Keratinocyte (primary cell): ENCODE measurements around the gene APP. TPM values are rescaled to one million over a fixed set of nuclear protein-coding genes. Genes with fewer than 3 reads are reported as not detected.
"Not testable (repeated sequence)": the region's sequence is repeated elsewhere in the genome, so short reads cannot be mapped to it uniquely, and the experiment has no call there.

Experiments used
- DNase-seq: peaks from one replicate; pipeline ENCODE4 v3.0.0-alpha.2; 2011; ENCODE audit warnings: low read depth, missing footprints, low spot score
- FAIRE-seq: peaks from 2 replicates; lab custom pipeline; 2011; peaks lifted over from hg19 to GRCh38; lab: Jason Lieb, UNC
- H2AFZ ChIP-seq: 2 replicates; pipeline ENCODE4 v1.6.0; 2012; ENCODE audit warnings: low read length, control low read depth, inconsistent platforms; ENCODE audit not compliant: control insufficient read depth
- H3K27ac ChIP-seq: 2 replicates; pipeline ENCODE4 v1.5.1; 2011; ENCODE audit warnings: low read length; ENCODE audit not compliant: control insufficient read depth, insufficient read depth
- H3K27me3 ChIP-seq: 3 replicates; pipeline ENCODE4 v1.6.0; 2011; ENCODE audit warnings: low read length; ENCODE audit not compliant: control insufficient read depth, insufficient read depth; ENCODE audit errors: extremely low read depth
- H3K36me3 ChIP-seq, 2 experiments: 2 replicates in 1 of 2; 3 replicates in 1 of 2; pipeline ENCODE4 v1.5.1; 2011; ENCODE audit warnings: low read length in 2 of 2, mild to moderate bottlenecking in 1 of 2; ENCODE audit not compliant: control insufficient read depth in 2 of 2, insufficient read depth in 2 of 2; ENCODE audit errors: extremely low read depth in 1 of 2
- H3K4me1 ChIP-seq: 3 replicates; pipeline ENCODE4 v1.5.1; 2011; ENCODE audit warnings: low read length; ENCODE audit not compliant: control insufficient read depth, insufficient read depth; ENCODE audit errors: extremely low read depth
- H3K4me2 ChIP-seq: 3 replicates; pipeline ENCODE4 v1.6.0; 2011; ENCODE audit warnings: low read depth, low read length; ENCODE audit not compliant: control insufficient read depth, insufficient read depth; ENCODE audit errors: extremely low read depth
- H3K4me3 ChIP-seq, 3 experiments: fragments of 200-600 bp in 1 of 3; sonication (generic) in 1 of 3; 2 replicates in 2 of 3; 3 replicates in 1 of 3; pipeline ENCODE4 v1.5.1; 2011 to 2016; ENCODE audit warnings: low read length in 3 of 3, mild to moderate bottlenecking in 3 of 3, control low read depth in 2 of 3, inconsistent platforms in 1 of 3, low read depth in 1 of 3, mixed read lengths in 1 of 3, mixed run types in 1 of 3, moderate library complexity in 1 of 3; ENCODE audit not compliant: control insufficient read depth in 2 of 3, insufficient read depth in 2 of 3; ENCODE audit errors: extremely low read depth in 1 of 3
- H3K79me2 ChIP-seq: 2 replicates; pipeline ENCODE4 v1.6.0; 2012; ENCODE audit warnings: low read length; ENCODE audit not compliant: control insufficient read depth, insufficient read depth
- H3K9ac ChIP-seq: 3 replicates; pipeline ENCODE4 v1.6.0; 2011; ENCODE audit warnings: low read length; ENCODE audit not compliant: control insufficient read depth, insufficient read depth; ENCODE audit errors: extremely low read depth
- H3K9me1 ChIP-seq: 3 replicates; pipeline ENCODE4 v1.6.0; 2011; ENCODE audit warnings: low read length; ENCODE audit not compliant: control insufficient read depth, insufficient read depth; ENCODE audit errors: extremely low read depth
- H3K9me3 ChIP-seq: 2 replicates; pipeline ENCODE4 v1.5.1; 2012; ENCODE audit warnings: low read depth, low read length; ENCODE audit not compliant: control insufficient read depth
- H4K20me1 ChIP-seq: 3 replicates; pipeline ENCODE4 v1.6.0; 2011; ENCODE audit warnings: low read length; ENCODE audit not compliant: control insufficient read depth, insufficient read depth; ENCODE audit errors: extremely low read depth
- EZH2 ChIP-seq: IDR thresholded peaks from one replicate; pipeline ENCODE4 v1.6.1; 2012; ENCODE audit warnings: inconsistent platforms, mild to moderate bottlenecking, low read length, moderate library complexity
- dilution Hi-C: fragments of 300-500 bp; cut with MboI; formaldehyde crosslinking; loops from one replicate; pipeline ENCODE4 v1.7.0; 2020; ENCODE audit warnings: low sequenced_read_pairs; ENCODE audit not compliant: extremely low pct_ligation_motif_present
- polyA plus RNA-seq, 5 experiments: library from polyadenylated mRNA; depleted of rRNA in 3 of 5; stranded (reverse) in 3 of 5; stranded (forward) in 1 of 5; unstranded in 1 of 5; fragments of >200 nt; gene quantifications; 1 replicate in 1 of 5; 2 replicates in 3 of 5; 3 replicates in 1 of 5; pipeline versions ENCODE4 v1.2.1 to v1.2.3, GENCODE V29; 2011 to 2012; ENCODE audit warnings: missing spikeins in 2 of 5, low read depth in 1 of 5, low replicate concordance in 1 of 5
- TF ChIP-seq, protein P1 (sequence below), 3 experiments: IDR thresholded peaks in 1 of 3; conservative IDR thresholded peaks in 1 of 3; optimal IDR thresholded peaks in 1 of 3; 2 replicates in 2 of 3; 3 replicates in 1 of 3; pipeline versions ENCODE3 to v1.5.1; 2011; ENCODE audit warnings: low read length in 3 of 3, mild to moderate bottlenecking in 3 of 3, moderate library complexity in 2 of 3, control low read depth in 1 of 3, inconsistent platforms in 1 of 3; ENCODE audit not compliant: insufficient read depth in 2 of 3; ENCODE audit errors: extremely low read depth in 1 of 3

Gene APP
- polyA plus RNA-seq, 1 donor (not counting 4 experiments of a cell fraction or from before 2014, with no cell fraction given) = 1,015 TPM

- H3K4me1 ChIP-seq = no peaks in the 10 kb centered on the region
- TF ChIP-seq, protein P1, sequence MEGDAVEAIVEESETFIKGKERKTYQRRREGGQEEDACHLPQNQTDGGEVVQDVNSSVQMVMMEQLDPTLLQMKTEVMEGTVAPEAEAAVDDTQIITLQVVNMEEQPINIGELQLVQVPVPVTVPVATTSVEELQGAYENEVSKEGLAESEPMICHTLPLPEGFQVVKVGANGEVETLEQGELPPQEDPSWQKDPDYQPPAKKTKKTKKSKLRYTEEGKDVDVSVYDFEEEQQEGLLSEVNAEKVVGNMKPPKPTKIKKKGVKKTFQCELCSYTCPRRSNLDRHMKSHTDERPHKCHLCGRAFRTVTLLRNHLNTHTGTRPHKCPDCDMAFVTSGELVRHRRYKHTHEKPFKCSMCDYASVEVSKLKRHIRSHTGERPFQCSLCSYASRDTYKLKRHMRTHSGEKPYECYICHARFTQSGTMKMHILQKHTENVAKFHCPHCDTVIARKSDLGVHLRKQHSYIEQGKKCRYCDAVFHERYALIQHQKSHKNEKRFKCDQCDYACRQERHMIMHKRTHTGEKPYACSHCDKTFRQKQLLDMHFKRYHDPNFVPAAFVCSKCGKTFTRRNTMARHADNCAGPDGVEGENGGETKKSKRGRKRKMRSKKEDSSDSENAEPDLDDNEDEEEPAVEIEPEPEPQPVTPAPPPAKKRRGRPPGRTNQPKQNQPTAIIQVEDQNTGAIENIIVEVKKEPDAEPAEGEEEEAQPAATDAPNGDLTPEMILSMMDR (optimal IDR thresholded peaks at IDR 0.05 in 1 of 3, IDR thresholded peaks at IDR 0.05 in 1 of 3, conservative IDR thresholded peaks at IDR 0.05 in 1 of 3; ENCODE audit: extremely low read depth in 1 of 3, insufficient read depth in 2 of 3, low read length in 3 of 3) = no peak
- TF ChIP-seq EZH2 = no peak
- peaks cover 88% of the 10 kb centered on the region for H3K79me2 ChIP-seq
- no peak overlapping the region for H2AFZ ChIP-seq
- H3K9me1 ChIP-seq = no peaks in the 10 kb centered on the region
- H3K27me3 ChIP-seq = no peaks in the 10 kb centered on the region
- DNase-seq (no peak), FAIRE-seq (no peak)
- no peak overlapping the region for H3K4me2 ChIP-seq
- no peaks in the 10 kb centered on the region for H3K9me3 ChIP-seq
- no peak overlapping the region for H3K4me3 ChIP-seq
- H3K9ac ChIP-seq = no peak overlapping the region
- peaks cover 5 to 16% of the 10 kb centered on the region in 2 experiments for H3K36me3 ChIP-seq
- dilution Hi-C loops = no loop called here
- peaks cover 8% of the 10 kb centered on the region for H4K20me1 ChIP-seq
- no peak overlapping the region for H3K27ac ChIP-seq
Observed at GRCh38 chr21:26082549-26082948, 88.0 kb downstream of the APP start.

DNA sequence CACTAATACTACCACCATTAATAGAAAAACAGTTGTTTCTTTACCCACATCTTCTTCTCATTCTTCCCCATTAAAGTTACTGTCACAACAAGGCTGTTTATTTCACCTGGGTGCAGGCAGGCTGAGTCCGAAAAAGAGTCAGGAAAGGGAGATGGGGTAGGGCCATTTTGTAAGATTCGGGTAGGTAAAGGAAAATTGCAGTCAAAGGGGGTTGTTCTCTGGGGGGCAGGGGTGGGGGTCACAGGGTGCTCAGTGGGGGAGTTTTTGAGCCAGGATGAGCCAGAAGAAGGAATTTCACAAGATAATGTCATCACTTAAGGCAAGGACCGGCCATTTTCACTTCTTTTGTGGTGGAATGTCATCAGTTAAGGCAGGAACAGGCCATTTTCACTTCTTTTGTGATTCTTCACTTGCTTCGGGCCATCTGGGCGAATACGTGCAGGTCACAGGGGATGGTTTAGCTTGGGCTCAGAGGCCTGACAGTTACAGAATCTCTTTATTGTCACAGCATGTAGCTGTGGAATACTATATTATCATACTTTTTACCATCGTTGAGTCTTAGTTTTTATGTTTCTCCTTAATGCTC is 89.3 kb downstream of the APP start:
- H3K9me1 ChIP-seq, H3K27me3 ChIP-seq, H3K4me3 ChIP-seq, DNase-seq, H3K9ac ChIP-seq, H3K4me1 ChIP-seq, H3K9me3 ChIP-seq, FAIRE-seq, dilution Hi-C loops, H3K27ac ChIP-seq, H3K36me3 ChIP-seq, H2AFZ ChIP-seq, H3K4me2 ChIP-seq: not testable (repeated sequence)
- Histone ChIP-seq H3K79me2 (peaks cover 89% of the 10 kb centered on the region), H4K20me1 (peaks cover 15% of the 10 kb centered on the region)

DNA sequence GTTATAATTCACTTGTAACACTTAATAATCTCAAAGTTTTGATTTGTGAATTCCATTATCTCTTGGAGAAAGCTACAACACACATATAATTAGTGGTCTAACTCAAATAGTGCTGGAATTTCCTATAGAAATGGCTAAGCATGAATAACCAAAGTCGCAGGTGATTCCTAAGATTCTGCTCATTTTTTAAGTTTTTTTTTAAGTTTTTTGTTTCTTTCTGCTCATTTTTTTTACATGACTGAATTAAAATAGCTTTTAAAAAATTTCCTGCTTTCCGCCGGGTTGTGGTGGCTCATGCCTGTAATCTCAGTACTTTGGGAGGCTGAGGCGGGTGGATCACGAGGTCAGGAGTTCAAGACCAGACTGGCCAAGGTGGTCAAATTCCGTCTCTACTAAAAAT is 90.4 kb downstream of the APP start:
- dilution Hi-C loops = no loop called here
- Histone ChIP-seq H3K36me3 (peaks cover 5 to 6% of the 10 kb centered on the region in 2 experiments), H2AFZ (no peak overlapping the region), H3K9me1 (no peaks in the 10 kb centered on the region), H3K4me3 (no peak overlapping the region), H3K9me3 (no peaks in the 10 kb centered on the region), H3K27me3 (no peaks in the 10 kb centered on the region), H3K9ac (no peak overlapping the region), H3K4me2 (no peak overlapping the region), H3K79me2 (peaks cover 89% of the 10 kb centered on the region), H3K4me1 (no peaks in the 10 kb centered on the region), H4K20me1 (peaks cover 17% of the 10 kb centered on the region), H3K27ac (no peak overlapping the region)
- DNase-seq = no peak
- no peak for FAIRE-seq
- TF ChIP-seq, protein P1 (optimal IDR thresholded peaks at IDR 0.05 in 1 of 3, IDR thresholded peaks at IDR 0.05 in 1 of 3, conservative IDR thresholded peaks at IDR 0.05 in 1 of 3; ENCODE audit: extremely low read depth in 1 of 3, insufficient read depth in 2 of 3, low read length in 3 of 3) = no peak
- TF ChIP-seq EZH2 = no peak
